Hepatocyte (in vitro differentiated cells): ENCODE data around the gene TRIM69.

Experiments used
- CTCF ChIP-seq: fragments of 200-600 bp; sonication (generic); IDR thresholded peaks from 2 replicates; pipeline ENCODE4 v1.5.1; 2016; ENCODE audit warnings: antibody characterized with exemption, mild to moderate bottlenecking; ENCODE audit not compliant: poor library complexity
- EZH2 ChIP-seq: fragments of 200-600 bp; sonication (generic); IDR thresholded peaks from 2 replicates; pipeline ENCODE4 v1.6.1; 2016; ENCODE audit warnings: antibody characterized with exemption, mild to moderate bottlenecking, borderline replicate concordance
- EZH2phosphoT487 ChIP-seq: fragments of 200-600 bp; sonication (generic); IDR thresholded peaks from one replicate; pipeline ENCODE4 v1.6.1; 2018; ENCODE audit warnings: antibody characterized with exemption, mild to moderate bottlenecking, low read depth, moderate library complexity; ENCODE audit not compliant: unreplicated experiment, severe bottlenecking

GRCh38 chr15:44697014-44697413 is 39.3 kb upstream of the TRIM69 start:
- TF ChIP-seq EZH2, result no peak
- TF ChIP-seq CTCF, result no peak
- no peak for TF ChIP-seq EZH2phosphoT487
